ENCODE results near the gene SVOP. TPM values are rescaled to one million over a fixed set of nuclear protein-coding genes. Genes with fewer than 3 reads are reported as not detected.
A peak's percentile ranks its signal among the peaks of the same experiment; 100 is the strongest.
"Not testable (repeated sequence)": the region's sequence is repeated elsewhere in the genome, so short reads cannot be mapped to it uniquely, and the experiment has no call there.

The SVOP gene
- total RNA-seq, 3 donors from 2014 or later (not counting 1 experiment from before 2014, with no cell fraction given), result not detected

DNA sequence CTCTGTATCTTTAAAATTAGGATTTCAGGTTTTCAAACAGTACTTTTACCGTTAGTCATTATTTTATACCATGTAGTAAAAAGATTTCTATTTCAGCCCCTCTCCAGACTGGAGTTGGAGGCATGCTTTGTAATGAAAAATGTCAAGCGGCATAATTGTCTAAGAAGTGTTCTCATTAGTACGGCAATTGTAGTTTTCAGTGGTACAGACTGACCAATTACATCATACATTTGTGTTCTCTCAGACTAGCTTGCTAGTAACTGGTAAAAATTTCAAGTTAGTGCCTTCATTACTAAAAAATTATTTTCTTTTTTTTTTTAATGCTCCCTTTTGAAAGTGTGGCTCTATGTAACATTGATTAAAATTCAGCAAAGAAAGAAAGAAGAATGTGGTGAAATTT is 36.0 kb upstream of the SVOP start:
- Mint-ChIP-seq H3K9me3 (no peaks in the 10 kb centered on the region), H3K36me3 (no peaks in the 10 kb centered on the region), H3K4me3 (no peak overlapping the region), H3K4me1 (peaks cover 21 to 26% of the 10 kb centered on the region in 2 donors), H3K27me3 (ENCODE audit: low read depth in 2 of 2) (no peaks in the 10 kb centered on the region), H3K27ac (peak overlapping the region in 1 of 2 donors; percentile 17)
- 100% methylated on average over 2 of the region's 3 CpGs for WGBS (ENCODE audit: insufficient coverage)
- TF ChIP-seq, protein P1, sequence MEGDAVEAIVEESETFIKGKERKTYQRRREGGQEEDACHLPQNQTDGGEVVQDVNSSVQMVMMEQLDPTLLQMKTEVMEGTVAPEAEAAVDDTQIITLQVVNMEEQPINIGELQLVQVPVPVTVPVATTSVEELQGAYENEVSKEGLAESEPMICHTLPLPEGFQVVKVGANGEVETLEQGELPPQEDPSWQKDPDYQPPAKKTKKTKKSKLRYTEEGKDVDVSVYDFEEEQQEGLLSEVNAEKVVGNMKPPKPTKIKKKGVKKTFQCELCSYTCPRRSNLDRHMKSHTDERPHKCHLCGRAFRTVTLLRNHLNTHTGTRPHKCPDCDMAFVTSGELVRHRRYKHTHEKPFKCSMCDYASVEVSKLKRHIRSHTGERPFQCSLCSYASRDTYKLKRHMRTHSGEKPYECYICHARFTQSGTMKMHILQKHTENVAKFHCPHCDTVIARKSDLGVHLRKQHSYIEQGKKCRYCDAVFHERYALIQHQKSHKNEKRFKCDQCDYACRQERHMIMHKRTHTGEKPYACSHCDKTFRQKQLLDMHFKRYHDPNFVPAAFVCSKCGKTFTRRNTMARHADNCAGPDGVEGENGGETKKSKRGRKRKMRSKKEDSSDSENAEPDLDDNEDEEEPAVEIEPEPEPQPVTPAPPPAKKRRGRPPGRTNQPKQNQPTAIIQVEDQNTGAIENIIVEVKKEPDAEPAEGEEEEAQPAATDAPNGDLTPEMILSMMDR (IDR thresholded peaks at IDR 0.05), result no peak
- H3K36me3 ChIP-seq (ENCODE audit: control insufficient read depth, insufficient read depth, low read length), result peaks cover 5% of the 10 kb centered on the region
- no peak overlapping the region for H3K4me3 ChIP-seq (ENCODE audit: low read length)
- H3K27ac ChIP-seq (ENCODE audit: low read length), result no peak overlapping the region
- intact Hi-C loops (cut with micrococcal nuclease), result loop anchor here (10.0 kb wide), 1 partner anchor 322 kb away; the partner anchor contains the start of gene CORO1C
- no peak for ATAC-seq
- H3K4me1 ChIP-seq (ENCODE audit: control insufficient read depth, insufficient read depth, low read length), result peaks cover 20% of the 10 kb centered on the region
- no peaks in the 10 kb centered on the region for H3K9me3 ChIP-seq (ENCODE audit: control insufficient read depth, insufficient read depth, low read length)
- H3K27me3 ChIP-seq (ENCODE audit: control insufficient read depth, insufficient read depth, low read length), result no peaks in the 10 kb centered on the region
- no peak for DNase-seq

DNA sequence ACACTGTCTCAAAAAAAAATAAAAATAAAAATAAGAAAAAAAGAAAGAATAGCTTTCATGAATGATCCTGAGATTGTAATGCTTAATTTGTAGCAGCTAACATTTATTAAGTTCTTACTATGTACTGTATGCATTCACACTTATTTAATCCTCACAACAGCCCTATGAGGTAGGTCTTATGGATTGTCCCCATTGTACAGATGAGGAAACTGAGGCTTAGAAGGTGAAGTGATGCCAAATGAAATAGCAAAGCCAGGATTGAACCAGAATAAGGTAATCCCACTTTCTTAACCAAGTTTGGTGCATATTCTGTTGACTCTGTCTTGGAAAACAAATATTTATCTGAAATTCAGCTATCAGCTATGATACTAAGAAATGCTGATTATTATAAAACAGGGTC is 33.7 kb upstream of the SVOP start:
- Mint-ChIP-seq H3K36me3 (no peaks in the 10 kb centered on the region), H3K27ac (peak overlapping the region; percentile 94 to 97), H3K4me1 (peaks cover 23 to 27% of the 10 kb centered on the region in 2 donors), H3K27me3 (ENCODE audit: low read depth in 2 of 2) (no peaks in the 10 kb centered on the region), H3K4me3 (no peak overlapping the region), H3K9me3 (no peaks in the 10 kb centered on the region)
- Histone ChIP-seq H3K4me3 (ENCODE audit: low read length) (no peak overlapping the region), H3K9me3 (ENCODE audit: control insufficient read depth, insufficient read depth, low read length) (no peaks in the 10 kb centered on the region), H3K4me1 (ENCODE audit: control insufficient read depth, insufficient read depth, low read length) (peaks cover 23% of the 10 kb centered on the region), H3K27me3 (ENCODE audit: control insufficient read depth, insufficient read depth, low read length) (no peaks in the 10 kb centered on the region), H3K36me3 (ENCODE audit: control insufficient read depth, insufficient read depth, low read length) (peaks cover 5% of the 10 kb centered on the region), H3K27ac (ENCODE audit: low read length) (peak overlapping the region; percentile 94)
- intact Hi-C loops (cut with micrococcal nuclease), result loop anchor here (5.0 to 10.0 kb wide), 2 partner anchors 320 to 422 kb away; partner anchors contain the start of genes CORO1C and SELPLG
- ATAC-seq, result no peak
- DNase-seq, result no peak
- TF ChIP-seq, protein P1 (IDR thresholded peaks at IDR 0.05), result no peak

DNA sequence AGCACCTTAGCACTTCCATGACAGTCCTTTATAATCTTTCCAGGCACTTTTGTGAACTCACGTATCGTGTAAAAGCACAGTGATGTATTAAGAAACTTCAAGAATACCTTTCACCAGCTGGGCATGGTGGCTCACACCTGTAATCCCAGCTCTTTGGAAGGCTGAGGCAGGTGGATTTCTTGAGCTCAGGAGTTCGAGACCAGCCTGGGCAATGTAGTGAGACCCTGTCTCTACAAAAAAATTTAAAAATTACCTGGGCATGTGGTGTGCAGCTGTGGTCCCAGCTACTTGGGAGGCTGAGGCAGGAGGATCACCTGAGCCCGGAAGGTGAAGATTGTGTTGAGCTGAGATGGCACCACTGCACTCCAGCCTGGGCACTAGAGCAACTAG is 33.3 kb upstream of the SVOP start:
- peak overlapping the region; percentile 94 to 97 for H3K27ac Mint-ChIP-seq
- not testable (repeated sequence) for DNase-seq; H3K27me3 ChIP-seq (ENCODE audit: control insufficient read depth, insufficient read depth, low read length); H3K27me3 Mint-ChIP-seq (ENCODE audit: low read depth in 2 of 2); H3K9me3 Mint-ChIP-seq; ATAC-seq; H3K36me3 ChIP-seq (ENCODE audit: control insufficient read depth, insufficient read depth, low read length); H3K9me3 ChIP-seq (ENCODE audit: control insufficient read depth, insufficient read depth, low read length); H3K36me3 Mint-ChIP-seq
- 96% methylated on average over 2 of the region's 4 CpGs for WGBS (ENCODE audit: insufficient coverage)
- peak overlapping the region; percentile 87 for H3K4me3 ChIP-seq (ENCODE audit: low read length)
- H3K4me3 Mint-ChIP-seq, result peak overlapping the region; percentile 99
- peak overlapping the region; percentile 94 for H3K27ac ChIP-seq (ENCODE audit: low read length)
- intact Hi-C loops (cut with micrococcal nuclease), result loop anchor here (5.0 to 10.0 kb wide), 2 partner anchors 319 to 422 kb away; partner anchors contain the start of genes CORO1C and SELPLG
- peaks cover 23 to 27% of the 10 kb centered on the region in 2 donors for H3K4me1 Mint-ChIP-seq
- H3K4me1 ChIP-seq (ENCODE audit: control insufficient read depth, insufficient read depth, low read length), result peaks cover 23% of the 10 kb centered on the region

DNA sequence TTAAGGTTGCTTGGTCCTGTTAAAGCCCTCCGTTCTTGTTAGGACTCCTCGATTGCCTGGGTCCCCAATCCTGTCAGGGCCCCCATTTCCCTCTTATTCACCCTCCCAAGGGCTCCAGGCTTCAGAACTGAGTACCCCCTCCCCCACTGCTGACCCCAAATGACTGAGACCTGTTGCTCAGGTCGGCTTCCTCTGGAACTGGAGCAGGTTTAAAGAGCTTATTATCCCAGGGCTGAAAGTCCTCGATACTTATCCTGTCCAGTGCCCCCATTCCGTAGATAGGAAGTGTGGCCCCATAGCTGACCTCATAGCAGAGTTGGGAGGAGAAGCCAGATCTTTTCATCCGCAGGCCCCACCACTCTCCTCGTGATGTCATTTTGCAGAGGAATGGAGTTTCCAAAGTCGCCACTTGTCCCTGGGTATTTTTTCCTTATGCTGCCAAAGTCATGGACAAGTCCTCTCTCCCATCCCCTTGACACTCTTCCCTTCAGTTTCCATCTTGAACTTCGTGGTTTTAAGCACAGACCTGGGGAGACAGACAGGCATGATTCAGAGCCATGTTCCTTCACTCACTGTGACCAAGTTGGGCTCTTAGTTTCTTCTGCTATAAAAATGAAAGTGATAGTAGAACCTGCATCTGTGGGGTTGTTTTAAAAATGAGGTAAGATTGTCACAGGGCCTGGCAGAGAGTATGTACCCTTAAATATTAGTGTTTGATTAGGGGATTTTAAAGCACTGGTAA is 32.7 kb upstream of the SVOP start:
- Mint-ChIP-seq H3K9me3 (no peaks in the 10 kb centered on the region), H3K36me3 (no peaks in the 10 kb centered on the region), H3K4me1 (peaks cover 23 to 27% of the 10 kb centered on the region in 2 donors), H3K27me3 (ENCODE audit: low read depth in 2 of 2) (no peaks in the 10 kb centered on the region), H3K27ac (peak overlapping the region; percentile 94 to 97), H3K4me3 (peak overlapping the region; percentile 99)
- intact Hi-C loops (cut with micrococcal nuclease), result loop anchor here (1.0 to 10.0 kb wide), 5 partner anchors 40 to 493 kb away; partner anchors contain the start of genes ALKBH2, CORO1C, SART3 and SELPLG
- WGBS (ENCODE audit: insufficient coverage), result 15% methylated on average over 9 of the region's 9 CpGs
- Histone ChIP-seq H3K9me3 (ENCODE audit: control insufficient read depth, insufficient read depth, low read length) (no peaks in the 10 kb centered on the region), H3K27me3 (ENCODE audit: control insufficient read depth, insufficient read depth, low read length) (no peaks in the 10 kb centered on the region), H3K36me3 (ENCODE audit: control insufficient read depth, insufficient read depth, low read length) (no peaks in the 10 kb centered on the region), H3K4me3 (ENCODE audit: low read length) (peak overlapping the region; percentile 87), H3K27ac (ENCODE audit: low read length) (peak overlapping the region; percentile 94), H3K4me1 (ENCODE audit: control insufficient read depth, insufficient read depth, low read length) (peaks cover 23% of the 10 kb centered on the region)
- TF ChIP-seq, protein P1 (IDR thresholded peaks at IDR 0.05), result no peak
- ATAC-seq (peak; percentile 60 to 70 (median 65)), DNase-seq (peak; percentile 23 to 73)

Data from natural killer cell (primary cell).